K562 (cell line): Measurements from ENCODE around the gene NUB1. TPM values are rescaled to one million over a fixed set of nuclear protein-coding genes. Genes with fewer than 3 reads are reported as not detected.

Experiments
- ATAC-seq: fragments of 200-7000 bp; cut with Tn5 transposase; 3 replicates; pipeline ENCODE4 v1.9.1; 2020; ENCODE audit warnings: moderate library complexity
- BruUV-seq: library from RNA; stranded (reverse); fragments of 400-500 nt; replicated peaks from 2 replicates; lab custom pipeline; 2021; lab: Mats Ljungman, UMichigan
- CTCF ChIA-PET: fragments of 300-600 bp; formaldehyde crosslinking; extraction: SDS; loops from one replicate; lab custom pipeline; 2021; ENCODE audit warnings: low intra/inter-chr PET ratio; lab: Yijun Ruan, JAX
- POLR2A ChIA-PET: fragments of 300-600, 350-650 bp; sonication (Branson Sonifier 250); formaldehyde crosslinking; extraction: SDS; loops from one replicate; lab custom pipeline; 2021; ENCODE audit warnings: antibody characterized with exemption, inconsistent platforms; lab: Yijun Ruan, JAX
- DNase-seq, 4 experiments: peaks; one replicate each; pipeline versions ENCODE4 v3.0.0 to v3.0.0-alpha.2; 2011 to 2018; ENCODE audit warnings: low spot score in 3 of 4, mixed read lengths in 3 of 4; ENCODE audit errors: extremely low read depth in 1 of 4
- FAIRE-seq: peaks from 2 replicates; lab custom pipeline; 2011; peaks lifted over from hg19 to GRCh38; lab: Jason Lieb, UNC
- H2AFZ ChIP-seq: 2 replicates; pipeline ENCODE4 v1.6.0; 2011; ENCODE audit warnings: low read depth, low read length, control low read depth, inconsistent platforms
- H3K27ac ChIP-seq: fragments of 200-600 bp; 3 replicates; pipeline ENCODE4 v1.8.0; 2011; ENCODE audit warnings: low read depth, mild to moderate bottlenecking, control low read depth, inconsistent platforms, low read length, moderate library complexity, mixed read lengths; ENCODE audit errors: extremely low read depth
- H3K27me3 ChIP-seq, 2 experiments: fragments of 300-600 bp in 1 of 2; 2 replicates in 1 of 2; 3 replicates in 1 of 2; pipeline versions ENCODE4 v1.6.0 to v1.8.0; 2011; ENCODE audit warnings: inconsistent platforms in 2 of 2, low read length in 2 of 2, mild to moderate bottlenecking in 1 of 2, mixed read lengths in 1 of 2, moderate library complexity in 1 of 2; ENCODE audit not compliant: control insufficient read depth in 2 of 2, insufficient read depth in 2 of 2
- H3K36me3 ChIP-seq: fragments of 300-600 bp; 3 replicates; pipeline ENCODE4 v1.8.0; 2011; ENCODE audit warnings: mild to moderate bottlenecking, low read length, inconsistent platforms; ENCODE audit not compliant: control insufficient read depth, insufficient read depth
- H3K4me1 ChIP-seq, 2 experiments: fragments of 200-600 bp in 1 of 2; replicated peaks in 1 of 2; 2 replicates in 1 of 2; 3 replicates in 1 of 2; pipeline versions ENCODE4 v1.5.1 to v1.8.0; 2011; ENCODE audit warnings: inconsistent platforms in 2 of 2, low read length in 2 of 2, mild to moderate bottlenecking in 1 of 2, mixed read lengths in 1 of 2, moderate library complexity in 1 of 2; ENCODE audit not compliant: control insufficient read depth in 2 of 2, insufficient read depth in 2 of 2
- H3K4me2 ChIP-seq: 2 replicates; pipeline ENCODE4 v1.6.1; 2011; ENCODE audit warnings: low read length, control low read depth, inconsistent platforms, mixed read lengths; ENCODE audit not compliant: insufficient read depth
- H3K4me3 ChIP-seq: fragments of 200-600 bp; sonication (generic), shearing (Covaris generic); 2 replicates; pipeline ENCODE4 v1.5.1; 2016; ENCODE audit warnings: control low read depth, inconsistent platforms
- H3K79me2 ChIP-seq: fragments of 200-600 bp; 3 replicates; pipeline ENCODE4 v1.8.0; 2011; ENCODE audit warnings: low read length, inconsistent platforms; ENCODE audit not compliant: control insufficient read depth, insufficient read depth
- H3K9ac ChIP-seq, 2 experiments: 2 replicates each; pipeline versions ENCODE4 v1.6.0 to v1.6.1; 2011; ENCODE audit warnings: low read depth in 2 of 2, low read length in 2 of 2, control low read depth in 1 of 2, inconsistent platforms in 1 of 2, mild to moderate bottlenecking in 1 of 2, mixed read lengths in 1 of 2; ENCODE audit not compliant: insufficient read depth in 1 of 2
- H3K9me1 ChIP-seq: one replicate; pipeline ENCODE4 v1.6.0; 2011; ENCODE audit warnings: inconsistent platforms, mild to moderate bottlenecking, low read length, moderate library complexity; ENCODE audit not compliant: control insufficient read depth, insufficient read depth
- H3K9me3 ChIP-seq: replicated peaks from 2 replicates; pipeline ENCODE4 v1.5.1; 2011; ENCODE audit warnings: low read depth, low read length, inconsistent platforms; ENCODE audit not compliant: control insufficient read depth, insufficient read depth
- H4K20me1 ChIP-seq: replicated peaks from 2 replicates; pipeline ENCODE4 v1.6.1; 2011; ENCODE audit warnings: low read length, inconsistent platforms, mixed read lengths; ENCODE audit not compliant: control insufficient read depth, insufficient read depth
- CBFA2T3 ChIP-seq: fragments of 450-650 bp; IDR thresholded peaks from 2 replicates; pipeline ENCODE4 v1.6.1; 2017
- CBX3 ChIP-seq, 2 experiments: IDR thresholded peaks; 1 replicate in 1 of 2; 2 replicates in 1 of 2; pipeline ENCODE4 v1.6.1; 2012; ENCODE audit warnings: inconsistent platforms in 2 of 2, low read length in 2 of 2, borderline replicate concordance in 1 of 2, control low read depth in 1 of 2
- DPF2 ChIP-seq: fragments of 450-650 bp; IDR thresholded peaks from 2 replicates; pipeline ENCODE4 v1.6.1; 2016
- HIVEP1 ChIP-seq: fragments of 250-450 bp; sonication (Bioruptor Pico); IDR thresholded peaks from 2 replicates; pipeline ENCODE4 v1.4.0; 2020; ENCODE audit warnings: mild to moderate bottlenecking
- JUND ChIP-seq, 2 experiments: IDR thresholded peaks; 2 replicates in 1 of 2; 3 replicates in 1 of 2; pipeline ENCODE4 v1.6.1; 2011; ENCODE audit warnings: borderline replicate concordance in 2 of 2, low read depth in 2 of 2, low read length in 2 of 2, improper control_type of control experiment in 1 of 2, missing biosample characterization in 1 of 2, missing genetic modification characterization in 1 of 2, missing genetic modification reagents in 1 of 2
- LCOR ChIP-seq: sonication (generic); formaldehyde crosslinking; IDR thresholded peaks from 2 replicates; pipeline ENCODE4 v1.8.0; 2022; ENCODE audit warnings: mild to moderate bottlenecking, missing genetic modification reagents
- MCM3 ChIP-seq: fragments of 450-650 bp; IDR thresholded peaks from 2 replicates; pipeline ENCODE4 v1.6.1; 2016
- PHF21A ChIP-seq: fragments of 450-650 bp; IDR thresholded peaks from 2 replicates; pipeline ENCODE4 v1.6.1; 2017; ENCODE audit warnings: low read depth, borderline replicate concordance
- POLR2AphosphoS5 ChIP-seq: IDR thresholded peaks from 2 replicates; pipeline ENCODE4 v1.6.1; 2011; ENCODE audit warnings: mild to moderate bottlenecking, low read depth, low read length, moderate library complexity; ENCODE audit not compliant: control insufficient read depth, insufficient read depth
- PRMT5 ChIP-seq: sonication (generic); formaldehyde crosslinking; IDR thresholded peaks from 2 replicates; pipeline ENCODE4 v1.5.0; 2020; ENCODE audit warnings: missing genetic modification reagents
- RB1 ChIP-seq: fragments of 450-650 bp; IDR thresholded peaks from 2 replicates; pipeline ENCODE4 v1.6.1; 2017; ENCODE audit warnings: low read depth, mild to moderate bottlenecking
- SMARCE1 ChIP-seq: fragments of 450-650 bp; IDR thresholded peaks from 2 replicates; pipeline ENCODE4 v1.7.1; 2016; ENCODE audit warnings: mild to moderate bottlenecking
- SPI1 ChIP-seq: IDR thresholded peaks from 2 replicates; pipeline ENCODE4 v1.6.1; 2011; ENCODE audit warnings: low read depth, low read length, control low read depth, borderline replicate concordance
- YY1 ChIP-seq, 3 experiments: IDR thresholded peaks; 2 replicates each; pipeline ENCODE4 v1.6.1; 2011; ENCODE audit warnings: low read length in 2 of 3, mild to moderate bottlenecking in 2 of 3, moderate library complexity in 2 of 3, borderline replicate concordance in 1 of 3, control low read depth in 1 of 3, low read depth in 1 of 3; ENCODE audit not compliant: insufficient read depth in 3 of 3, insufficient replicate concordance in 2 of 3, control insufficient read depth in 1 of 3, insufficient read length in 1 of 3; ENCODE audit errors: extremely low read depth in 1 of 3
- ZNF133 ChIP-seq: fragments of 250-450 bp; sonication (Bioruptor Pico); IDR thresholded peaks from 2 replicates; pipeline ENCODE4 v1.4.0; 2020; ENCODE audit warnings: mild to moderate bottlenecking
- ZNF436 ChIP-seq: fragments of 250-450, 450-650 bp; sonication (Bioruptor Pico); formaldehyde crosslinking; IDR thresholded peaks from 2 replicates; pipeline ENCODE4 v1.7.0; 2020; ENCODE audit warnings: mild to moderate bottlenecking
- ZNF511 ChIP-seq: sonication (generic); formaldehyde crosslinking; IDR thresholded peaks from 2 replicates; pipeline ENCODE4 v1.8.0; 2022; ENCODE audit warnings: mild to moderate bottlenecking, missing genetic modification reagents
- ZNF639 ChIP-seq, 2 experiments: fragments of 200-800 bp in 1 of 2; sonication (Bioruptor generic) in 1 of 2; sonication (generic) in 1 of 2; formaldehyde crosslinking in 1 of 2; IDR thresholded peaks in 1 of 2; conservative IDR thresholded peaks in 1 of 2; 2 replicates each; pipeline versions ENCODE4 v1.5.0 to v1.6.1; 2016 to 2020; ENCODE audit warnings: missing compliant biosample characterization in 1 of 2, missing genetic modification characterization in 1 of 2, missing genetic modification reagents in 1 of 2
- WGBS: fragments of 100-300 bp; shearing (Covaris generic); methylation state at CpG from one replicate; pipeline ENCODE4 v1.1.6; 2016; ENCODE audit warnings: low coverage, mixed read lengths; ENCODE audit not compliant: insufficient coverage; ENCODE audit errors: missing lambda C conversion rate; 5-methylcytosine and 5-hydroxymethylcytosine counted together
- in situ Hi-C: fragments of 300-500 bp; cut with MboI; formaldehyde crosslinking; loops from 4 replicates; pipeline ENCODE4 v1.15.0; 2018; ENCODE audit warnings: inconsistent platforms, mixed read lengths
- intact Hi-C: fragments of 100-400 bp; cut with micrococcal nuclease; formaldehyde crosslinking; loops from 2 replicates; pipeline ENCODE4 v1.14.2; 2022
- polyA plus RNA-seq, 8 experiments: library from polyadenylated mRNA; depleted of rRNA in 4 of 8; stranded (reverse) in 5 of 8; unstranded in 3 of 8; fragments of >200 nt; fragmentation: Nextera tagmentation in 2 of 8; fragmentation: Illumina TruSeq in 1 of 8; extraction: Ambion mirVana in 2 of 8; extraction: Trizol in 1 of 8; gene quantifications; 2 replicates each; pipeline versions ENCODE4 v1.2.1 to v1.2.3, GENCODE V29; 2011 to 2014; ENCODE audit warnings: inconsistent platforms in 1 of 8, missing spikeins in 1 of 8
- total RNA-seq, 7 experiments: library from RNA; depleted of rRNA in 6 of 7; stranded (reverse); fragments of >200 nt in 6 of 7; fragmentation: Illumina TruSeq in 2 of 7; extraction: Trizol in 2 of 7; gene quantifications; 2 replicates each; pipeline versions ENCODE4 v1.2.1 to v1.2.3, GENCODE V29; 2011 to 2021; ENCODE audit warnings: low replicate concordance in 1 of 7
- TF ChIP-seq, protein P1 (sequence below): fragments of 200-800 bp; sonication (Bioruptor generic); IDR thresholded peaks from 2 replicates; pipeline ENCODE4 v1.6.1; 2017; ENCODE audit warnings: missing genetic modification characterization, missing compliant biosample characterization

NUB1 gene
- total and polyA plus RNA-seq, 9 of the 15 experiments (the other 6 are each of a cell fraction or from before 2014, with no cell fraction given), result 43.2 to 159 (median 85.2) TPM

GRCh38 chr7:151411551-151411950 lies 69.9 kb downstream of the NUB1 start:
- ChIA-PET POLR2A (interaction anchor here (0.6 to 0.7 kb wide), 2 partner anchors 12 to 37 kb away, joined by 3 to 4 read pairs; no protein-coding TSS in a partner anchor), CTCF (interaction anchor here (0.7 kb wide), 1 partner anchor 199 kb away, joined by 3 read pairs; no protein-coding TSS in a partner anchor)
- in situ Hi-C loops, result no loop called here
- Histone ChIP-seq H3K79me2 (no peaks in the 10 kb centered on the region), H3K9me3 (no peaks in the 10 kb centered on the region; the same call in 1 of the 2 replicates), H4K20me1 (no peaks in the 10 kb centered on the region), H2AFZ (peak overlapping the region; percentile 76), H3K4me2 (peak overlapping the region; percentile 28; the same call in 1 of the 2 replicates), H3K4me1 (peaks cover 11 to 21% of the 10 kb centered on the region in 2 experiments), H3K36me3 (no peaks in the 10 kb centered on the region), H3K4me3 (no peak overlapping the region), H3K27me3 (peaks cover 4 to 13% of the 10 kb centered on the region in 2 experiments; a peak in 3 of 5 replicates), H3K9me1 (no peaks in the 10 kb centered on the region), H3K9ac (peak overlapping the region in 1 of 2 experiments; percentile 46; a peak in 2 of 4 replicates), H3K27ac (no peak overlapping the region)
- peak; percentile 83 for ATAC-seq
- BruUV-seq, result no TSS peak
- peak in 3 of 4 experiments; percentile 57 to 68 (median 65) for DNase-seq
- intact Hi-C loops, result loop anchor here (1.0 to 5.0 kb wide), 2 partner anchors 36 to 43 kb away; no protein-coding TSS in a partner anchor
- WGBS, result 16% methylated on average over 6 of the region's 6 CpGs
- peak; percentile 71 for FAIRE-seq
- TF ChIP-seq YY1 (IDR thresholded peaks at IDR 0.05; ENCODE audit: borderline replicate concordance in 1 of 3, control insufficient read depth in 1 of 3, extremely low read depth in 1 of 3, insufficient read depth in 3 of 3, insufficient read length in 1 of 3, insufficient replicate concordance in 2 of 3, low read depth in 1 of 3, low read length in 2 of 3) (peak in 1 of 3 experiments; percentile 59), ZNF511 (CRISPR knock-in tag) (no peak), DPF2 (no peak), CBFA2T3 (peak; percentile 22; the same call in 1 of the 2 replicates), ZNF639 (CRISPR knock-in tag; conservative IDR thresholded peaks at IDR 0.05 in 1 of 2, IDR thresholded peaks at IDR 0.05 in 1 of 2) (no peak), POLR2AphosphoS5 (no peak), ZNF436 (CRISPR knock-in tag) (no peak), ZNF133 (CRISPR knock-in tag) (no peak), LCOR (CRISPR knock-in tag) (0 out of 2 replicates have a peak, but pooled peaks have one; percentile 19), HIVEP1 (CRISPR knock-in tag) (no peak), RB1 (0 out of 2 replicates have a peak, but pooled peaks have one; percentile 15), SMARCE1 (peak; percentile 36; the same call in 1 of the 2 replicates), MCM3 (no peak), PHF21A (no peak), CBX3 (IDR thresholded peaks at IDR 0.05; ENCODE audit: borderline replicate concordance in 1 of 2, low read length in 2 of 2) (peak in 1 of 2 experiments; percentile 41; a peak in 1 of 3 replicates), SPI1 (peak; percentile 91), JUND (IDR thresholded peaks at IDR 0.05; ENCODE audit: borderline replicate concordance, low read depth, low read length) (no peak), JUND (tag; IDR thresholded peaks at IDR 0.05; ENCODE audit: borderline replicate concordance, low read depth, low read length) (no peak; the same call in 2 of the 3 replicates), PRMT5 (CRISPR knock-in tag) (no peak)
- TF ChIP-seq, protein P1, sequence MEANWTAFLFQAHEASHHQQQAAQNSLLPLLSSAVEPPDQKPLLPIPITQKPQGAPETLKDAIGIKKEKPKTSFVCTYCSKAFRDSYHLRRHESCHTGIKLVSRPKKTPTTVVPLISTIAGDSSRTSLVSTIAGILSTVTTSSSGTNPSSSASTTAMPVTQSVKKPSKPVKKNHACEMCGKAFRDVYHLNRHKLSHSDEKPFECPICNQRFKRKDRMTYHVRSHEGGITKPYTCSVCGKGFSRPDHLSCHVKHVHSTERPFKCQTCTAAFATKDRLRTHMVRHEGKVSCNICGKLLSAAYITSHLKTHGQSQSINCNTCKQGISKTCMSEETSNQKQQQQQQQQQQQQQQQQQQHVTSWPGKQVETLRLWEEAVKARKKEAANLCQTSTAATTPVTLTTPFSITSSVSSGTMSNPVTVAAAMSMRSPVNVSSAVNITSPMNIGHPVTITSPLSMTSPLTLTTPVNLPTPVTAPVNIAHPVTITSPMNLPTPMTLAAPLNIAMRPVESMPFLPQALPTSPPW (CRISPR knock-in tag), result peak; percentile 35
